A375 (cell line): Measurements from ENCODE around the gene RTN1. TPM values are rescaled to one million over a fixed set of nuclear protein-coding genes. Genes with fewer than 3 reads are reported as not detected.

Experiments used
- small RNA-seq: library from RNA; depleted of rRNA; stranded (forward); fragments of <200 nt; gene quantifications from one replicate; pipeline ENCODE3, GENCODE V24; 2014
- total RNA-seq: library from RNA; depleted of rRNA; stranded (reverse); fragments of >200 nt; shearing (Covaris generic); gene quantifications from 2 replicates; pipeline ENCODE4 v1.2.3, GENCODE V29; 2014; rRNA removed

RTN1 gene
- total RNA-seq = 0.32 and 0.34 TPM in 2 replicates

GRCh38 chr14:59870277-59871165 is at the start of gene RTN1:
TSS of gene RTN1 (minus strand) at chr14:59870776. CDS start at chr14:59870630, 146 bp downstream.

GRCh38 chr14:59919570-59920377 is 49.2 kb upstream of the RTN1 start, which contains the start of gene LRRC9:
TSS of gene LRRC9 (plus strand) at chr14:59920144.

GRCh38 chr14:59576332-59577294 is 294.0 kb downstream of the RTN1 start, which contains the start of gene CCDC175:
TSS of gene CCDC175 (minus strand) at chr14:59576812. CDS start at chr14:59576775, 37 bp downstream.

Small RNA genes within 50 kb of the gene (small RNA-seq; reads per million reads assigned to genes)
- not detected for gene MIR5586

Other genes with a start within 250 kb of the RTN1 start
- not detected in 2 replicates for gene LRRC9, start 49.4 kb upstream of the RTN1 start, total RNA-seq
- 31.7 and 41.2 TPM in 2 replicates for gene PCNX4, start 221.1 kb upstream of the RTN1 start, total RNA-seq